Ishikawa (cell line): ENCODE results near the gene PDZD2.

Source experiments
- CEBPB ChIP-seq: IDR thresholded peaks from 2 replicates; pipeline ENCODE4 v1.6.1; 2012
- CREB1 ChIP-seq: IDR thresholded peaks from 2 replicates; pipeline ENCODE4 v1.6.1; 2012; ENCODE audit warnings: low read depth
- EGR1 ChIP-seq: IDR thresholded peaks from 2 replicates; pipeline ENCODE4 v1.6.1; 2012
- EP300 ChIP-seq: IDR thresholded peaks from 2 replicates; pipeline ENCODE4 v1.6.1; 2012; ENCODE audit warnings: borderline replicate concordance
- FOXM1 ChIP-seq: IDR thresholded peaks from 2 replicates; pipeline ENCODE4 v1.6.1; 2012; ENCODE audit warnings: low read depth, borderline replicate concordance
- MAX ChIP-seq: IDR thresholded peaks from 2 replicates; pipeline ENCODE4 v1.6.1; 2012
- NFIC ChIP-seq: IDR thresholded peaks from 2 replicates; pipeline ENCODE4 v1.6.1; 2012
- RAD21 ChIP-seq: IDR thresholded peaks from 2 replicates; pipeline ENCODE4 v1.6.1; 2012; ENCODE audit warnings: low read depth
- REST ChIP-seq: IDR thresholded peaks from 2 replicates; pipeline ENCODE4 v1.6.1; 2012; ENCODE audit warnings: low read depth, mild to moderate bottlenecking
- TAF1 ChIP-seq: IDR thresholded peaks from 2 replicates; pipeline ENCODE4 v1.6.1; 2012; ENCODE audit warnings: low read depth, mild to moderate bottlenecking
- TCF12 ChIP-seq: IDR thresholded peaks from 2 replicates; pipeline ENCODE4 v1.6.1; 2012; ENCODE audit warnings: low read depth
- TEAD4 ChIP-seq: IDR thresholded peaks from 2 replicates; pipeline ENCODE4 v1.6.1; 2012
- USF1 ChIP-seq: IDR thresholded peaks from 2 replicates; pipeline ENCODE4 v1.6.1; 2012
- YY1 ChIP-seq: IDR thresholded peaks from 2 replicates; pipeline ENCODE4 v1.6.1; 2012; ENCODE audit warnings: low read depth
- ZBTB7A ChIP-seq: IDR thresholded peaks from 2 replicates; pipeline ENCODE4 v1.6.1; 2012; ENCODE audit warnings: low read depth

The PDZD2 gene

GRCh38 chr5:31625394-31625793 is 13.5 kb upstream of the PDZD2 start:
- TF ChIP-seq MAX (no peak), CEBPB (no peak), REST (no peak), TAF1 (no peak), RAD21 (no peak), TCF12 (no peak)

- no peak for TF ChIP-seq REST
- TF ChIP-seq YY1, result no peak
- no peak for TF ChIP-seq EGR1
- TF ChIP-seq RAD21, result no peak
- no peak for TF ChIP-seq CREB1
- TF ChIP-seq MAX, result no peak
- TF ChIP-seq TAF1, result no peak
- no peak for TF ChIP-seq USF1
- no peak for TF ChIP-seq TCF12
- no peak for TF ChIP-seq NFIC
- TF ChIP-seq TEAD4, result no peak
- no peak for TF ChIP-seq EP300
- TF ChIP-seq CEBPB, result no peak
- TF ChIP-seq ZBTB7A, result no peak
- TF ChIP-seq FOXM1, result no peak
Measured at GRCh38 chr5:31626156-31626555, 12.8 kb upstream of the PDZD2 start.

GRCh38 chr5:31626604-31627234 is 12.2 kb upstream of the PDZD2 start:
- TF ChIP-seq YY1, result no peak
- TF ChIP-seq FOXM1, result no peak
- TF ChIP-seq CEBPB, result no peak
- no peak for TF ChIP-seq TCF12

GRCh38 chr5:31630931-31631330 is 8.0 kb upstream of the PDZD2 start:
- TF ChIP-seq EP300 (no peak), TAF1 (no peak), CREB1 (no peak), EGR1 (no peak), NFIC (no peak), REST (no peak), RAD21 (no peak), FOXM1 (no peak), TEAD4 (no peak), MAX (no peak), ZBTB7A (no peak), TCF12 (no peak), CEBPB (no peak), USF1 (no peak), YY1 (no peak)

GRCh38 chr5:31632460-31632859 is 6.5 kb upstream of the PDZD2 start:
- no peak for TF ChIP-seq USF1
- TF ChIP-seq CEBPB, result no peak
